ENCODE results near the gene B9D2. TPM values are rescaled to one million over a fixed set of nuclear protein-coding genes. Genes with fewer than 3 reads are reported as not detected.

The B9D2 gene
- total and polyA plus RNA-seq, 2 donors (not counting 1 experiment from before 2014, with no cell fraction given) = 2.3 to 5.3 TPM

GRCh38 chr19:41403181-41403970 lies 39.4 kb upstream of the B9D2 start:
- H3K36me3 ChIP-seq (ENCODE audit: control insufficient read depth, insufficient read depth, low read length) = no peaks in the 10 kb centered on the region
- TF ChIP-seq CTCF (conservative IDR thresholded peaks at IDR 0.05 in 1 of 2, IDR thresholded peaks at IDR 0.05 in 1 of 2; ENCODE audit: low read depth in 1 of 2, low read length in 2 of 2) (no peak), EZH2 (IDR thresholded peaks at IDR 0.05; ENCODE audit: low read length, missing control alignments) (no peak)
- peaks cover 3% of the 10 kb centered on the region for H3K4me1 ChIP-seq (ENCODE audit: control insufficient read depth, extremely low read depth, insufficient read depth, low read length)
- H3K27ac ChIP-seq (ENCODE audit: insufficient read depth, low read length) = no peak overlapping the region
- H4K20me1 ChIP-seq (ENCODE audit: control insufficient read depth, extremely low read depth, insufficient read depth, low read length) = no peaks in the 10 kb centered on the region
- H3K79me2 ChIP-seq (ENCODE audit: control insufficient read depth, insufficient read depth, low read length) = peaks cover 3% of the 10 kb centered on the region
- H3K9ac ChIP-seq (ENCODE audit: insufficient read depth, low read length) = no peak overlapping the region
- no peak overlapping the region for H3K4me2 ChIP-seq (ENCODE audit: extremely low read depth, insufficient read depth, low read length)
- no peak for DNase-seq (ENCODE audit: low read depth in 2 of 2)
- no peaks in the 10 kb centered on the region for H3K27me3 ChIP-seq (ENCODE audit: control insufficient read depth, insufficient read depth, low read length)
- no peaks in the 10 kb centered on the region for H3K9me3 ChIP-seq (ENCODE audit: control insufficient read depth, insufficient read depth, low read depth, low read length)
- no peak overlapping the region for H3K4me3 ChIP-seq (replicated peaks in 1 of 4; ENCODE audit: control extremely low read depth in 1 of 4, insufficient read depth in 1 of 4, low read depth in 3 of 4, low read length in 4 of 4)
- no peak overlapping the region for H2AFZ ChIP-seq (ENCODE audit: low read length)

DNA sequence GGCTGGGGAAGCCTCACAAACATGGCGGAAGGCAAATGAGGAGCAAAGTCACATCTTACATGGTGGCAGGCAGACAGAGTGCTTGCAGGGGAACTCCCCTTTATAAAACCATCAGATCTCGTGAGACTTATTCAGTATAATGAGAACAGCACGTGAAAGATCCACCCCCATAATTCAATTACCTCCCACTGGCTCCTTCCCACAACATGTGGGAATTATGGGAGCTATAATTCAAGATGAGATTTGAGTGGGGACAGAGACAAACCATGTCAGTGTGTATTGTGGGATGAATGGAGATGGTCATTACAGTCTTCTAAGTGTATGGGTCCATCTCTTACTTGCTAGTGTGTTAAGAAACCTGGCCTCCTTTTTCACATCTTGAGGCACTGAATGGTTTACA lies 38.1 kb upstream of the B9D2 start:
- no peaks in the 10 kb centered on the region for H3K9me3 ChIP-seq (ENCODE audit: control insufficient read depth, insufficient read depth, low read depth, low read length)
- H3K79me2 ChIP-seq (ENCODE audit: control insufficient read depth, insufficient read depth, low read length) = peaks cover 7% of the 10 kb centered on the region
- H4K20me1 ChIP-seq (ENCODE audit: control insufficient read depth, extremely low read depth, insufficient read depth, low read length) = no peaks in the 10 kb centered on the region
- H3K4me3 ChIP-seq (replicated peaks in 1 of 4; ENCODE audit: control extremely low read depth in 1 of 4, insufficient read depth in 1 of 4, low read depth in 3 of 4, low read length in 4 of 4) = no peak overlapping the region
- no peak overlapping the region for H3K4me2 ChIP-seq (ENCODE audit: extremely low read depth, insufficient read depth, low read length)
- H3K9ac ChIP-seq (ENCODE audit: insufficient read depth, low read length) = no peak overlapping the region
- no peaks in the 10 kb centered on the region for H3K27me3 ChIP-seq (ENCODE audit: control insufficient read depth, insufficient read depth, low read length)
- TF ChIP-seq CTCF (conservative IDR thresholded peaks at IDR 0.05 in 1 of 2, IDR thresholded peaks at IDR 0.05 in 1 of 2; ENCODE audit: low read depth in 1 of 2, low read length in 2 of 2) (no peak), EZH2 (IDR thresholded peaks at IDR 0.05; ENCODE audit: low read length, missing control alignments) (no peak)
- peaks cover 4% of the 10 kb centered on the region for H3K4me1 ChIP-seq (ENCODE audit: control insufficient read depth, extremely low read depth, insufficient read depth, low read length)
- no peaks in the 10 kb centered on the region for H3K36me3 ChIP-seq (ENCODE audit: control insufficient read depth, insufficient read depth, low read length)
- DNase-seq (ENCODE audit: low read depth in 2 of 2) = no peak
- H2AFZ ChIP-seq (ENCODE audit: low read length) = no peak overlapping the region
- no peak overlapping the region for H3K27ac ChIP-seq (ENCODE audit: insufficient read depth, low read length)

- no peak for TF ChIP-seq CTCF (conservative IDR thresholded peaks at IDR 0.05 in 1 of 2, IDR thresholded peaks at IDR 0.05 in 1 of 2; ENCODE audit: low read depth in 1 of 2, low read length in 2 of 2)
- TF ChIP-seq EZH2 (IDR thresholded peaks at IDR 0.05; ENCODE audit: low read length, missing control alignments) = no peak
- no peak overlapping the region for H3K9ac ChIP-seq (ENCODE audit: insufficient read depth, low read length)
Measured at GRCh38 chr19:41401483-41401882, 37.5 kb upstream of the B9D2 start.

More at GRCh38 chr19:41401483-41401882, 37.5 kb upstream of the B9D2 start:
- H3K4me2 ChIP-seq (ENCODE audit: extremely low read depth, insufficient read depth, low read length) = no peak overlapping the region
- no peaks in the 10 kb centered on the region for H3K9me3 ChIP-seq (ENCODE audit: control insufficient read depth, insufficient read depth, low read depth, low read length)
- H4K20me1 ChIP-seq (ENCODE audit: control insufficient read depth, extremely low read depth, insufficient read depth, low read length) = no peaks in the 10 kb centered on the region
- no peak overlapping the region for H3K4me3 ChIP-seq (replicated peaks in 1 of 4; ENCODE audit: control extremely low read depth in 1 of 4, insufficient read depth in 1 of 4, low read depth in 3 of 4, low read length in 4 of 4)
- no peaks in the 10 kb centered on the region for H3K27me3 ChIP-seq (ENCODE audit: control insufficient read depth, insufficient read depth, low read length)
- no peak for DNase-seq (ENCODE audit: low read depth in 2 of 2)
- no peaks in the 10 kb centered on the region for H3K36me3 ChIP-seq (ENCODE audit: control insufficient read depth, insufficient read depth, low read length)
- no peak overlapping the region for H3K27ac ChIP-seq (ENCODE audit: insufficient read depth, low read length)
- H3K4me1 ChIP-seq (ENCODE audit: control insufficient read depth, extremely low read depth, insufficient read depth, low read length) = peaks cover 4% of the 10 kb centered on the region
- H2AFZ ChIP-seq (ENCODE audit: low read length) = no peak overlapping the region
- H3K79me2 ChIP-seq (ENCODE audit: control insufficient read depth, insufficient read depth, low read length) = peaks cover 7% of the 10 kb centered on the region
